Karpas-422 (cell line): Measurements from ENCODE around the gene PGAP6. TPM values are rescaled to one million over a fixed set of nuclear protein-coding genes. Genes with fewer than 3 reads are reported as not detected.
"Not testable (repeated sequence)": the region's sequence is repeated elsewhere in the genome, so short reads cannot be mapped to it uniquely, and the experiment has no call there.

Experiments used
- DNase-seq: peaks from one replicate; pipeline ENCODE4 v3.0.0-alpha.2; 2015
- H2AFZ ChIP-seq: fragments of 200-600 bp; sonication (generic); 2 replicates; pipeline ENCODE4 v1.6.1; 2014; ENCODE audit warnings: antibody characterized with exemption, low read length, mixed read lengths
- H3K27ac ChIP-seq: fragments of 200-600 bp; sonication (generic); 2 replicates; pipeline ENCODE4 v1.5.1; 2014; ENCODE audit warnings: mild to moderate bottlenecking, low read length, moderate library complexity
- H3K27me3 ChIP-seq: fragments of 200-600 bp; sonication (generic); 2 replicates; pipeline ENCODE4 v1.6.1; 2014; ENCODE audit warnings: low read length, mixed read lengths
- H3K36me3 ChIP-seq: fragments of 200-600 bp; sonication (generic); 2 replicates; pipeline ENCODE4 v1.6.1; 2014; ENCODE audit warnings: low read length, mixed read lengths; ENCODE audit not compliant: insufficient read depth
- H3K4me1 ChIP-seq: fragments of 200-600 bp; sonication (generic); 2 replicates; pipeline ENCODE4 v1.6.1; 2014; ENCODE audit warnings: mild to moderate bottlenecking, low read length, mixed read lengths
- H3K4me2 ChIP-seq: fragments of 200-600 bp; sonication (generic); 2 replicates; pipeline ENCODE4 v1.6.1; 2014; ENCODE audit warnings: low read length, low read depth, mild to moderate bottlenecking; ENCODE audit not compliant: poor library complexity, severe bottlenecking
- H3K4me3 ChIP-seq: fragments of 200-600 bp; sonication (generic); 2 replicates; pipeline ENCODE4 v1.5.1; 2014; ENCODE audit warnings: mild to moderate bottlenecking, antibody characterized with exemption, low read length, mixed read lengths
- H3K79me2 ChIP-seq: fragments of 200-600 bp; sonication (generic); 2 replicates; pipeline ENCODE4 v1.6.1; 2014; ENCODE audit warnings: mild to moderate bottlenecking, low read length, mixed read lengths
- H3K9ac ChIP-seq: fragments of 200-600 bp; sonication (generic); 2 replicates; pipeline ENCODE4 v1.6.0; 2014; ENCODE audit warnings: low read length
- H3K9me2 ChIP-seq: fragments of 200-600 bp; sonication (generic), shearing (Covaris generic); replicated peaks from 2 replicates; pipeline ENCODE4 v1.6.0; 2014; ENCODE audit warnings: mild to moderate bottlenecking, low read length, moderate library complexity; ENCODE audit not compliant: insufficient read depth
- H3K9me3 ChIP-seq: fragments of 300-700, 200-600 bp; sonication (generic); 2 replicates; pipeline ENCODE4 v1.6.1; 2014; ENCODE audit warnings: low read length, mixed read lengths
- H4K20me1 ChIP-seq: fragments of 200-600 bp; sonication (generic); 2 replicates; pipeline ENCODE4 v1.6.1; 2014; ENCODE audit warnings: mild to moderate bottlenecking, antibody characterized with exemption, low read length, low read depth; ENCODE audit not compliant: insufficient read depth
- total RNA-seq: library from RNA; depleted of rRNA; stranded (reverse); fragments of >200 nt; shearing (Covaris generic); gene quantifications from 2 replicates; pipeline ENCODE4 v1.2.3, GENCODE V29; 2014; ENCODE audit warnings: low replicate concordance

Gene PGAP6
- total RNA-seq, 1 experiment from 2014 or later: 58.1 TPM

DNA sequence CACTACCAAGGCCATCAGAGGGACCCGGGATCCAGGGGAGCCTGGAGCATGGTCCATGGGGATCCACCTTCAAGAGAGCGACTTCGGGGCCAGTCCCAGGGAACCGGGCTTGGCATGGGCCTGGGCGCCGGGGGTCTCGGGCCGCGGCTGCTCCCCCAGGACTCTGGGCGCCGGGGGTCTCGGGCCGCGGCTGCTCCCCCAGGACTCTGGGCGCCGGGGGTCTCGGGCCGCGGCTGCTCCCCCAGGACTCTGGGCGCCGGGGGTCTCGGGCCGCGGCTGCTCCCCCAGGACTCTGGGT is 19.1 kb downstream of the PGAP6 start:
- Histone ChIP-seq H3K4me2 (peak overlapping the region; percentile 31), H3K4me1 (peaks cover 17% of the 10 kb centered on the region)
- H3K9me3 ChIP-seq, H4K20me1 ChIP-seq, DNase-seq, H3K27ac ChIP-seq, H3K4me3 ChIP-seq, H3K27me3 ChIP-seq, H3K79me2 ChIP-seq, H3K9me2 ChIP-seq, H3K9ac ChIP-seq, H3K36me3 ChIP-seq, H2AFZ ChIP-seq: not testable (repeated sequence)

DNA sequence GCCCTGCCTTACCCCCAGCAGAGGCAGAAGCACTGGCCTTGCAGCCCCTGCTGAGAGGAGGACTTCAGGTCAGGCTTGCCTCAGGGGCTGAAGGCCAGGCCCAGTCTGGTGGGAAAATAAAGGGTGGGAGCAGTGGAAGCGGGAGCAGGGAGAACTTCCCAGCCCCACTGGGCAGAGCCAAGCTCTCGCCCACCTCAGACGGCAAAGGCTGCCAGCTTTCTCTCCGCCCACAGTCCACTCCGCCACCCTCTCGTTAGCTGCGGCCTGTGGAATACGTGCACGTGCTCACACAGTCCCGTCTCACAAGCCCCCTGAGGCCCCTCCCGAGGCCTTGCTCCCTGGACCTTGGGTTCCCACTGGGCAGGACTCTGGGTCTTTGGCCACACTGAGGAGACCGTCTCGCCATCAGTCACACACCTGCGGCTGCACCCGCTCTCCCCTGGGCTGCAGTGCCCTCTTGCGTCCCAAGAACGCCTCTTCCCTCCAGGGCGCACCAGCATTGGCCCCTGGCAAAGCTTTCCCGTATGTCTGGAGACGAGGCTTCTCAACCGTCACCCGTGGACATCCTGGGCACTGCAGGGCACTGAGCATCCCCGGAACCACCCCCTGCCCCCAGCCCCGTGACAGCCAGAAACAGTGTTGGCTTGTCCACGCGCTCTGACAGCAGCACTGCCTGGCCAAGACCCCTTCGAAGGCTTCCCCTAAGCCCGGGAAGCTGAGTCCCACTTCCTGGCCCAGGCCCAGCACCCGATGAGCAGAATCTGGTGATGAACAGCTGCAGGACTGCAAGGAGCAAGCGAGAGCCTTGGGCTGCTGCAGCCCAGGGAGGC is 19.7 kb downstream of the PGAP6 start:
- no peak overlapping the region for H3K27ac ChIP-seq
- H2AFZ ChIP-seq: no peak overlapping the region
- H3K4me1 ChIP-seq: peaks cover 17% of the 10 kb centered on the region
- no peak overlapping the region for H3K4me3 ChIP-seq
- H3K9me3 ChIP-seq: no peaks in the 10 kb centered on the region
- no peaks in the 10 kb centered on the region for H3K79me2 ChIP-seq
- peak overlapping the region; percentile 31 for H3K4me2 ChIP-seq
- peaks cover 5% of the 10 kb centered on the region; the same call in 1 of the 2 replicates for H4K20me1 ChIP-seq
- H3K9me2 ChIP-seq: no peaks in the 10 kb centered on the region
- H3K27me3 ChIP-seq: no peaks in the 10 kb centered on the region
- DNase-seq: peak; percentile 93
- no peaks in the 10 kb centered on the region for H3K36me3 ChIP-seq
- H3K9ac ChIP-seq: no peak overlapping the region

- peaks cover 13% of the 10 kb centered on the region for H3K4me1 ChIP-seq
- H3K79me2 ChIP-seq: no peaks in the 10 kb centered on the region
- no peaks in the 10 kb centered on the region for H3K9me2 ChIP-seq
- H2AFZ ChIP-seq: no peak overlapping the region
- DNase-seq: peak; percentile 66
- H3K9me3 ChIP-seq: no peaks in the 10 kb centered on the region
- no peak overlapping the region for H3K4me3 ChIP-seq
- H3K4me2 ChIP-seq: peak overlapping the region; percentile 22
- H3K9ac ChIP-seq: no peak overlapping the region
- no peaks in the 10 kb centered on the region for H3K27me3 ChIP-seq
- no peaks in the 10 kb centered on the region for H3K36me3 ChIP-seq
- no peak overlapping the region for H3K27ac ChIP-seq
- peaks cover 5% of the 10 kb centered on the region; the same call in 1 of the 2 replicates for H4K20me1 ChIP-seq
Observed at GRCh38 chr16:361341-361871, 20.4 kb downstream of the PGAP6 start.

DNA sequence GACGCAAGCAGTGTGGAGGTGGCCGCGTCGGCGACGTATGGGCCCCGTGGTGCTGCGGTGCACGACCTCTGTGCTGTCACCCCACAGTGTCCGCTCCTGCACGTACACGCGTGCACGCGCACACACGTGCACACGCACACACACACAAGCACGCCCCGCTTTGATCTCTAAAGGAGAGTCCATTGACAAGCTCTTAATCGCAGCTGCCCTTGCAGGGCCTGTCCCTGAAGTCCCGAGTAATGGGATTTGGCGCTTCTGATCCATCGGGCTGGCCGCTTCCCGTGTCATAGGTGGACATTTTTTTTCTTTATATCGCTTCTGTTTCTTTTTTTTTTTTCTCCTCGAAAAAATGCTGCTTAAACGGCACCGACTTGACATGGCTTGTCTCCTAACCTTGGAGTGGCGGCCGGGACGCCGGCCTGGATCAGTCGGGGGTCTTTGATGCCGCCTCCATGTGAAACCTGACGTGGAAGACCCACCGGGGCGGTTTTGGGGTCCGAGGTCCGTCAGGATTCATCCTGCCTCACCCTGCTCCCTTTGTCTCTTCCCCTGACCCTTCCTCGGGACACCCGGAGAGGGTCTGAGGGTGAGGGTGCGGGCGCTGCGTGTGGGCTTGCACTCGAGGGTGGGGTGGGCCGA is 21.0 kb downstream of the PGAP6 start:
- H3K9ac ChIP-seq: no peak overlapping the region
- H3K27me3 ChIP-seq: no peaks in the 10 kb centered on the region
- H3K36me3 ChIP-seq: no peaks in the 10 kb centered on the region
- no peak for DNase-seq
- no peak overlapping the region for H3K27ac ChIP-seq
- no peaks in the 10 kb centered on the region for H3K79me2 ChIP-seq
- H3K9me2 ChIP-seq: no peaks in the 10 kb centered on the region
- H3K4me1 ChIP-seq: peaks cover 8% of the 10 kb centered on the region; the same call in 1 of the 2 replicates
- no peak overlapping the region for H2AFZ ChIP-seq
- H3K4me3 ChIP-seq: no peak overlapping the region
- H3K4me2 ChIP-seq: no peak overlapping the region
- no peaks in the 10 kb centered on the region for H3K9me3 ChIP-seq
- peaks cover 5% of the 10 kb centered on the region; the same call in 1 of the 2 replicates for H4K20me1 ChIP-seq

- Histone ChIP-seq H3K4me1 (peaks cover 8% of the 10 kb centered on the region; the same call in 1 of the 2 replicates), H3K4me3 (no peak overlapping the region), H3K4me2 (no peak overlapping the region), H3K36me3 (no peaks in the 10 kb centered on the region), H2AFZ (no peak overlapping the region), H4K20me1 (peaks cover 5% of the 10 kb centered on the region; the same call in 1 of the 2 replicates), H3K79me2 (no peaks in the 10 kb centered on the region), H3K9me3 (no peaks in the 10 kb centered on the region), H3K9me2 (no peaks in the 10 kb centered on the region), H3K27ac (no peak overlapping the region), H3K27me3 (no peaks in the 10 kb centered on the region), H3K9ac (no peak overlapping the region)
- DNase-seq: no peak
Observed at GRCh38 chr16:359871-360697, 21.7 kb downstream of the PGAP6 start.

DNA sequence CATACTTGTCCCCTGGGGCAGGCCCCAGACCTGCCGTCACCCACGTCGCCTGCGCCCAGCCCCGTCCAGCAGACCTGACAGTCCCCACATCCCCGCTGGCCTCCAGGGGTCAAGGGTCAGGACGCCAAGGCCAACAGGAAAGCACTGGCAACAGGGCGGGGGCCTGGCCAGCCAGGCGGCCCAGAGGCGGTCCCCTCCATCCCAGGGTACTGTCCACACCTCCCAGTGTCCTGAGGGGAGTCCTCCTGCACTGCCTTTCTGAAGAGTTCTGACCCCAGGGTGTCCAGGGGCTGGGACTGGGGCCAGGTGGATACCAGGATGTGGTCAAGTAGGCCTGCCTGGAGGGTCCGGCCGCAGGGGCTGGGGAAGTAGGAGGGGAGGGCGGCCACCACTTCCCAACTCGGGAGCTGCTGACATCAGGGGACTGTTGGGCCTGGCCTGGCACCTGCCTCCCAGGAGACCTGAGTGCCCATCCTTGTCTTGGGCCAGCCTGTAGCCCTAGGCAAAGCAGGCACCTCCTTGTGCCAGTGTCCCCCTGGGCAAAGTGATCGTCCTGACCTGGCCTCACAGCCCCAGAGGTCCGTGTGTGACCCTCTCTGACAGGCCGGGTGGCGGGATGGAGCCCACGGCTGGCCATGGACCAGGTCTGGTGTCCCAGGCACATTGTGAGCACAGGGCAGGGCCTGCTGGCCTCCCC is 22.6 kb downstream of the PGAP6 start:
- Histone ChIP-seq H3K36me3 (no peaks in the 10 kb centered on the region), H2AFZ (no peak overlapping the region), H3K4me3 (no peak overlapping the region), H3K79me2 (no peaks in the 10 kb centered on the region), H3K4me2 (no peak overlapping the region), H3K9me3 (no peaks in the 10 kb centered on the region), H3K27me3 (no peaks in the 10 kb centered on the region), H3K9ac (no peak overlapping the region), H3K27ac (no peak overlapping the region), H3K4me1 (peaks cover 8% of the 10 kb centered on the region; the same call in 1 of the 2 replicates), H4K20me1 (peaks cover 5% of the 10 kb centered on the region; the same call in 1 of the 2 replicates), H3K9me2 (no peaks in the 10 kb centered on the region)
- no peak for DNase-seq

DNA sequence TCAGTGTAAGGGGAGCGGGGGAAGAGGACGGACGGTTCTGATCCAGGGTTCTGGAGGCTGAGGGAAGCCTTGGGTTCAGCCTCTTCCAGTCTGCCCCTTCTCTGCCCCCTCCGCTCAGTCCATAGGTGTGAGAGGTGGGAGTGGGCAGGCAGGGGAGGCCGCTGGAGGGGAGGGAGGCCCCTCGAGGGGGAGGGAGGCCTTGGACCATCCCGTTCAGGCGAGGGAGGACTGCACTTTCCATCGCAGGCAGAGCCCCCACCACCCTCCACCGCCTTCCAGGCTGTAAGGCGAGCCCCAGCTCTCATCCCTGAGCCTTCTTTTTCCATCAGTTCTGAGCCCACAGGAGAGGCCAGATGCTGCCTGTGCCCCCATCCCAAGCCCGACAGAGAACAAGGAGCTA is 25.0 kb downstream of the PGAP6 start:
- Histone ChIP-seq H3K79me2 (peaks cover 3% of the 10 kb centered on the region), H3K4me1 (peaks cover 7% of the 10 kb centered on the region), H3K27ac (no peak overlapping the region), H3K4me3 (no peak overlapping the region), H4K20me1 (no peaks in the 10 kb centered on the region), H3K9me3 (no peaks in the 10 kb centered on the region), H2AFZ (no peak overlapping the region), H3K27me3 (no peaks in the 10 kb centered on the region), H3K9me2 (no peaks in the 10 kb centered on the region), H3K4me2 (no peak overlapping the region), H3K36me3 (no peaks in the 10 kb centered on the region), H3K9ac (no peak overlapping the region)
- DNase-seq: no peak
